ENCODE data around the gene LRPAP1.

LRPAP1 gene

GRCh38 chr4:3530663-3531254, 1.5 kb downstream of the LRPAP1 start:
- peak; percentile 28 for DNase-seq

GRCh38 chr4:3530051-3530450, 2.2 kb downstream of the LRPAP1 start:
- DNase-seq = no peak

GRCh38 chr4:3529363-3529762, 2.9 kb downstream of the LRPAP1 start:
- DNase-seq = peak; percentile 95

DNA sequence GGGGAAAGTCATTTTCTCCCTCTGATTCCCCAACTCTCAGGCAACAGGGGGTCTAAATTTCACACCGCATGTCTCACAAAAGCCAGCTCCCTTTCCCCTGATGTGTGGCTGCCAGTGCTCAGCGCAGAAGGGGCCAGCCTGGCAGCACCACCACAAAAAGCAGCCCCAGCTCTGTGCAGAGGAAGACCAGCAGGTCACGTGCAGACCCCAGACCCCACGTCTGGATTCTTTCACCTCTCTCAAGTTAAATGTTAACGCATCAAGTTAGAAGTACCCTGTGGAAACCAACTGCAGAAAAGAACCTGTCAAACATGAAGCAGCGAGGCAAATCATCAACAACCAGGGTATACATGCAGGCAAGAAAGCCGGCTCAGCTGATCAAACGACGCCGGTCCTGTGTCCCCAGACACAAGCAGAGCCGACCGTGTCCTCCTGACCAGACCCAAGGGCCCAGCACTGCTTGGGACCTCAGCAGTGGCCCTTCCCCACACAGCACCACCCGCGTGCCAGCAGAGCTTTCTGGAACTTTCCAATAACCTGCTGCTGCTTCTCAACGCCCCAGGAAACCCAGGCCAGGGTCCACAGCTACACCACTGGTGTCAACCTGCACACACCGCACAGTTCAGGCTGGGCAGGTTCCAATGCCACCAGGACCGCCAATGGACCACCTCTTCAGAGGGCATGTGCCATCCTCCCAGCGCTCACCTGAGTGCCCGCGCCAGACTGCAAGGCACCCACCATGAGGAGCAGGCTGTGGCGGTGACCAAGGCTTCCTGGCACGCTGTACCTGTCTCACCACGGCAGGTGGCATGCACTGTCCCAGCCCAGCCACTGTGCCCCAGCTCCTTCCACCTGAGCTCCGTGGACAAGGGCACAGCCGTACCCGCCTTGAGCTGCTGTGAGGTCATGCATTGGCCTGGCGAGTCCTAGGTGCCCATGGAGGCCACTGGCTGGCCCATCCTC, 4.0 kb downstream of the LRPAP1 start:
- DNase-seq = no peak

DNA sequence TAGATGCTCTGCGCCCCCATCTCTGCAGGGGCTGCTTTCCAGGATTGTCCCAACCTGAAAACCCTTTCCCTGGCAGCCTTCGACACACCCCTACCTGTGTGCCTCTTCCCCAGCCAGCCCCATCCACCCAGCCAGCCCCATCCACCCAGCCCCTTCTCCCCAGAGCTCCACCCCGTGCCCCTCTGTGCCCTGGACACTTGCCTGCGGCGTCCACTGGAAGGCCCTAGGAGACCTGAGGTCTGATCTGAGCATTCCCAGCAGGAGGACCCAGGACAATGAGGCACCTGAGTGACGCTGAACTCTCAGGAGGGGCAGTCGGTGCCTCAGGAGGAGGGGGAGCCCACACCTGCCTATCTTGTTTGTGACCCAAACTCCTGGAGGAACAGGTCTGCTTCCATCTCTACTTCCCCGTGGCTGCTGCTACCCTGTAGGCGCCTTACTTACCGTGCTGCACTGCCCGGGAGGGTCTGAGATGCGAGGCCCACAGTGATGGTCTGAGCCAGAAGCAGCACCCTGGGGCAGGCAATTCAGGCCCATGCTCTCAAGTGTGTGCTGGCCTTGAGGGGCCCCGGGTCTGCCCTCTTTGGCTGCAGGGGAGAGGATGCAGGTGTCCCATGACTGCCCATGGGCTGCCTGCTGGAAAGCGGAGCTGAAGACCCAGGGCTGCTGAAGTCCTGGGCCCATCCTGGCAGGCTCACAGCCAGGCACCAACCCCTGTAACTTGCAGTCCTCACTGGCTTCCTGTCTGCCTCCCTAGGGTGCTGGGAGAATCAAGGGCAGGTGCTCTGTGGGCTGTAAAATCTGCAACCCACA, 4.9 kb downstream of the LRPAP1 start:
- no peak for DNase-seq

- DNase-seq = no peak
These were observed 5.8 kb downstream of the LRPAP1 start for GRCh38 chr4:3526456-3526855.

GRCh38 chr4:3525532-3526430, 6.4 kb downstream of the LRPAP1 start:
- no peak for DNase-seq

DNA sequence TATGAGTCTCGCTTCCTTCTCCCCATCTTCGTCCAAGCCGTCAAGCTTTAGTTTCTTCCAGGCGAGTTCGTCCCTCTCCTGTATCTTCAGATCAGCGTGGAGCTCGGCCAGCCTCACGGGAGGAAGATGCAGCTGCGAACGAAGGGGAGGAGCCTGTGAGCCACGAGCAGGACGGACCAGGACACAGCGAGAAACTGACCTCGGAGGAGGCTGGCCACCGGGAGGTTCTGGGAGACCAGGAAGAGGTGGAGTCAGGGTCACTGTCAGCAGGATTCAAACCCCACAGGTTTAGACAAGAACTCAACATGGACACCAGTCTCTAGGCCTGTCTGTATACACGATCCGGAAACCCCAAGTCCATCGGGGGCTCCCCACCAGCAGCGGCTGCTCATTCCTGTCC, 7.3 kb downstream of the LRPAP1 start:
- DNase-seq = no peak

DNA sequence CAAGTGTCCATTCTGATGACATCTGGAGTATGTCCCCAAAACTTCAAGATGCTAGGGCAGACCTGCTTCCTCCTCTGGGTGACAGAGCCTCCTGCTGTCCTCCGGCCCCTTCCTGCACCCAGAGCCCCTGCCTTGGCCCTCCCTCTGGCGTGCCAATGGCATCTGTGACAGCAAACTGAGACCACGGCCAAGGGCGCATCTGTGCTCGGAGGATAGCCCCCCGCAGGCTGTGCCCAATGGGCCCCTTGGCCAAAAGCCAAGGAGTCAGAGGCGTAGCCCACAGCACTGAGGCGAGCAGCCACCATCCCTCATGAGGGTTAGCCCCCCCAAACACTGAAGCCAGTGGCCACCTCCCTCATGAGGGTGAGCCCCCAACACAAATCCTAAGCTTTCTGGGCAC, 7.9 kb downstream of the LRPAP1 start:
- DNase-seq = no peak

GRCh38 chr4:3523628-3524221, 8.5 kb downstream of the LRPAP1 start:
- DNase-seq = no peak

DNA sequence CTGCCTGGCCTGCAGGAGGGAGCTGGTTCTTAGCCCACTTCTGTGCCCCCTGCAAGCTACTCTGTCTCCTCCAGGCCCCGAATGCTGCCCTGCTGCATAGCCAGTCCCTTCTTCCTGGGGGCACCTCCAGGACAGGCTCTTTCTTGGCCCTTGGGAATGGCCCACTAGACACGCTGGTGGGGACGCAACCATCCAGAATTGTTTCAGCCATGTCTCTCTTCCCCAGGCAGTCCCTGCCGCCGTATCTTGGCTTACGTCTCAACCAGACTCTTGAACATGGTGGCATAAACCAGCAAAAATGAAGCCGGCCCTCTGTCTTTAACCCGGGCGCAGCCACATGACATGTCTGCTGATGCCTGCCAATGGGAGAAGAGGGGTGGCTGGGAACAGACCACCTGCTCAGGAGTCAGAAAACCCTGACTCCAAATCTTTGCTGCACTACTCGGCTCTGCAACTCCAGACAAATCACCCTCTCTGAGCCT, 9.0 kb downstream of the LRPAP1 start:
- DNase-seq = no peak

DNA sequence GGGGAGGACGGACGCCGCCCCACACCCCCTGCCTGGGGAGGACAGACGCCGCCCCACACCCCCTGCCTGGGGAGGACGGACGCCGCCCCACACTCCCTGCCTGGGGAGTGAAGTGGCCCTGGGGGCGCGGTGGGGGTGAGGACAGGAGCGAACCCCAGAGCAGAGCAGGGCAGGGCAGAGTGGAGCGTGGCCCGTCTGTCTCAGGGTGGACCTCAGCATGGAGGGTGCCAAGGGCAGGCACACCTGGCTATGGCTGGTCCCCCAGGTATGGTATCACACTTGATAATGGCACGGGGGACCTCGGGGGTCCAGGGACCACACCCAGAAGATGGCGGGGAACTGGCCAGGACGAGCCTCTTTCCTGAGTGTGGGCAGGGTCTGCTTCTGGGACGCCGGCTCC, 9.6 kb downstream of the LRPAP1 start:
- no peak for DNase-seq

GRCh38 chr4:3522326-3522640, 9.9 kb downstream of the LRPAP1 start:
- no peak for DNase-seq

GRCh38 chr4:3521621-3522325, 10.4 kb downstream of the LRPAP1 start:
- no peak for DNase-seq

DNA sequence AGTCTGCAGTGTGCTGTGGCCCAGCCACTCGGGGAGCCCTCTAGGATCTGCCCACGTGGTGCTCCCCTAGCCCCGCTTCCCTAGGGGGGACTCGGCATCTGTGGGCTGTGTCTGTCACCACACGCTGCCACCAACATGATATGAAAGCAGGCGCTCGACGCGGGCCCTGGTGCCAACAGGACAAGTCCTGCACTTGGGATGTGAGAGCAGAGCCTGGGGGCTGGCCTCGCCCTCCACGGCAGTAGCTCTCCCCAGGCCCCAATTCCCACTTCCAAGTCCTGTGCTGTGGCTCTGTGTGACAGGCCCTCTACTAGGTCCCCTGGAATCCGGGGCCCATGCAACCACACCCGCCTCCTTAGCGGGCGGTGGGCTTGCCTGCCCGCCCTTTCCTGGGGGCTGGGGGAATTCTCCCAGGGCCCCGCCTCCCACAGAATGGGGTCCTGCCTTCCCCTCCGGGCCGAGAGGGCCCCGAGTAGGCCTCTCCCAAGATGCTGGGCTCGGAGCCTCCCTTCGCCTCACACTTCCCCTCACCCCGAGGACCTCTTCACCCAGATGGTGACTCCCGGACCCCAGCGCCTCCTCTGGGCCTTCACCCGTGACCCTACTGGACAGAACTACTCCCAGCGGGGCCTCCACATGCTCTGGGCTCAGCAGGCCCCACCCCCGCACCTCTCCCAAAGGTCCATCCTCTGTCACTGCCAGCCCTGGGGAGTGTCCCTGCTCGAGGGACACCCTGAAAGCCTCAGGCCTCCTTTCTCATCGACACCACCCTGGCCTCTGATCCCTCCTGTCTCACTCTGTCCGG, 11.2 kb downstream of the LRPAP1 start:
- DNase-seq = no peak

DNA sequence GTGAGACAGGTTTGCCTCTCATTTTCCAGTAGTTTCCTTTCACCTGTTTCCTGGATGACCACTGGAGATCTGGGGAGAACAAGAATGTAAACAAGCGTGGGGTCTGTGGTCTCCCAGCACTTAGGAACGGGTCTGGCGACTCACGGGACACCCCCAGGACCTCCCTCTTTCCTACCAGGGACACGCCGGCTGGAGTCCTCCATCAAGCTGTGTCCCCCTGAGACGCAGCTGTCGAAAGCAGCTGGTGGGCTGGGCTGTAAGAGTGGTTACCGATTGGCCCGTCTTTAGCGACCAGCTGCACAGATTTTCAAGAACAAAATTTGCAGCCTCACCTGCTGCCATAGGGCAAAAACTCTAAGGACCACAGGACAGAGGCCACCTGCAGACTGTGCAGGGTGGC, 11.9 kb downstream of the LRPAP1 start:
- no peak for DNase-seq

- DNase-seq = no peak
These were observed 12.6 kb downstream of the LRPAP1 start for GRCh38 chr4:3519468-3520264.

GRCh38 chr4:3518941-3519340, 13.3 kb downstream of the LRPAP1 start:
- no peak for DNase-seq

- no peak for DNase-seq
These were observed 13.7 kb downstream of the LRPAP1 start for GRCh38 chr4:3518511-3518880.

Measured in MV-4-11 (cell line).